ENCODE results near the gene CTXND1. TPM values are rescaled to one million over a fixed set of nuclear protein-coding genes. Genes with fewer than 3 reads are reported as not detected.

Gene CTXND1
- total and polyA plus RNA-seq, 2 of the 8 experiments (the other 6 are each of a cell fraction or from before 2014, with no cell fraction given) = 0.03 TPM; not detected in 1

DNA sequence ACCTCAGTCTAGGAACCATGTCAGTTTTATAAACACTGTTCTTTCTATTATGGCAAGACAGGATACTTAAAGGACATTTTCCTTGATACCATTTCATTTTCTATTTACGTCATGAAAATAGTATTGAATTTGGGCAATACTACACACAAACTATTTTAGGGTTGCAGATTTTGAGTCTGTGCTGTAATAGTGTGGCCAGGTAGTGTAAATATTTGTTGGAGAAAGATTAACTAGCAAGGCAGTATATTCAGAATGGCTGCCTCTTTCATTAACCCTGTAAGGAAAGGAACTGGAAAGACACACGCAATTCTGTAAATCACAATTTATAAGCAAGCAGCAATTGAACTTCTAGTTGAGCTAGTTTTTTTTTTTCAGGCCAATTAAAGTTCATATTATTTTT is 2.0 kb downstream of the CTXND1 start (continued):
- TF ChIP-seq, protein P1, sequence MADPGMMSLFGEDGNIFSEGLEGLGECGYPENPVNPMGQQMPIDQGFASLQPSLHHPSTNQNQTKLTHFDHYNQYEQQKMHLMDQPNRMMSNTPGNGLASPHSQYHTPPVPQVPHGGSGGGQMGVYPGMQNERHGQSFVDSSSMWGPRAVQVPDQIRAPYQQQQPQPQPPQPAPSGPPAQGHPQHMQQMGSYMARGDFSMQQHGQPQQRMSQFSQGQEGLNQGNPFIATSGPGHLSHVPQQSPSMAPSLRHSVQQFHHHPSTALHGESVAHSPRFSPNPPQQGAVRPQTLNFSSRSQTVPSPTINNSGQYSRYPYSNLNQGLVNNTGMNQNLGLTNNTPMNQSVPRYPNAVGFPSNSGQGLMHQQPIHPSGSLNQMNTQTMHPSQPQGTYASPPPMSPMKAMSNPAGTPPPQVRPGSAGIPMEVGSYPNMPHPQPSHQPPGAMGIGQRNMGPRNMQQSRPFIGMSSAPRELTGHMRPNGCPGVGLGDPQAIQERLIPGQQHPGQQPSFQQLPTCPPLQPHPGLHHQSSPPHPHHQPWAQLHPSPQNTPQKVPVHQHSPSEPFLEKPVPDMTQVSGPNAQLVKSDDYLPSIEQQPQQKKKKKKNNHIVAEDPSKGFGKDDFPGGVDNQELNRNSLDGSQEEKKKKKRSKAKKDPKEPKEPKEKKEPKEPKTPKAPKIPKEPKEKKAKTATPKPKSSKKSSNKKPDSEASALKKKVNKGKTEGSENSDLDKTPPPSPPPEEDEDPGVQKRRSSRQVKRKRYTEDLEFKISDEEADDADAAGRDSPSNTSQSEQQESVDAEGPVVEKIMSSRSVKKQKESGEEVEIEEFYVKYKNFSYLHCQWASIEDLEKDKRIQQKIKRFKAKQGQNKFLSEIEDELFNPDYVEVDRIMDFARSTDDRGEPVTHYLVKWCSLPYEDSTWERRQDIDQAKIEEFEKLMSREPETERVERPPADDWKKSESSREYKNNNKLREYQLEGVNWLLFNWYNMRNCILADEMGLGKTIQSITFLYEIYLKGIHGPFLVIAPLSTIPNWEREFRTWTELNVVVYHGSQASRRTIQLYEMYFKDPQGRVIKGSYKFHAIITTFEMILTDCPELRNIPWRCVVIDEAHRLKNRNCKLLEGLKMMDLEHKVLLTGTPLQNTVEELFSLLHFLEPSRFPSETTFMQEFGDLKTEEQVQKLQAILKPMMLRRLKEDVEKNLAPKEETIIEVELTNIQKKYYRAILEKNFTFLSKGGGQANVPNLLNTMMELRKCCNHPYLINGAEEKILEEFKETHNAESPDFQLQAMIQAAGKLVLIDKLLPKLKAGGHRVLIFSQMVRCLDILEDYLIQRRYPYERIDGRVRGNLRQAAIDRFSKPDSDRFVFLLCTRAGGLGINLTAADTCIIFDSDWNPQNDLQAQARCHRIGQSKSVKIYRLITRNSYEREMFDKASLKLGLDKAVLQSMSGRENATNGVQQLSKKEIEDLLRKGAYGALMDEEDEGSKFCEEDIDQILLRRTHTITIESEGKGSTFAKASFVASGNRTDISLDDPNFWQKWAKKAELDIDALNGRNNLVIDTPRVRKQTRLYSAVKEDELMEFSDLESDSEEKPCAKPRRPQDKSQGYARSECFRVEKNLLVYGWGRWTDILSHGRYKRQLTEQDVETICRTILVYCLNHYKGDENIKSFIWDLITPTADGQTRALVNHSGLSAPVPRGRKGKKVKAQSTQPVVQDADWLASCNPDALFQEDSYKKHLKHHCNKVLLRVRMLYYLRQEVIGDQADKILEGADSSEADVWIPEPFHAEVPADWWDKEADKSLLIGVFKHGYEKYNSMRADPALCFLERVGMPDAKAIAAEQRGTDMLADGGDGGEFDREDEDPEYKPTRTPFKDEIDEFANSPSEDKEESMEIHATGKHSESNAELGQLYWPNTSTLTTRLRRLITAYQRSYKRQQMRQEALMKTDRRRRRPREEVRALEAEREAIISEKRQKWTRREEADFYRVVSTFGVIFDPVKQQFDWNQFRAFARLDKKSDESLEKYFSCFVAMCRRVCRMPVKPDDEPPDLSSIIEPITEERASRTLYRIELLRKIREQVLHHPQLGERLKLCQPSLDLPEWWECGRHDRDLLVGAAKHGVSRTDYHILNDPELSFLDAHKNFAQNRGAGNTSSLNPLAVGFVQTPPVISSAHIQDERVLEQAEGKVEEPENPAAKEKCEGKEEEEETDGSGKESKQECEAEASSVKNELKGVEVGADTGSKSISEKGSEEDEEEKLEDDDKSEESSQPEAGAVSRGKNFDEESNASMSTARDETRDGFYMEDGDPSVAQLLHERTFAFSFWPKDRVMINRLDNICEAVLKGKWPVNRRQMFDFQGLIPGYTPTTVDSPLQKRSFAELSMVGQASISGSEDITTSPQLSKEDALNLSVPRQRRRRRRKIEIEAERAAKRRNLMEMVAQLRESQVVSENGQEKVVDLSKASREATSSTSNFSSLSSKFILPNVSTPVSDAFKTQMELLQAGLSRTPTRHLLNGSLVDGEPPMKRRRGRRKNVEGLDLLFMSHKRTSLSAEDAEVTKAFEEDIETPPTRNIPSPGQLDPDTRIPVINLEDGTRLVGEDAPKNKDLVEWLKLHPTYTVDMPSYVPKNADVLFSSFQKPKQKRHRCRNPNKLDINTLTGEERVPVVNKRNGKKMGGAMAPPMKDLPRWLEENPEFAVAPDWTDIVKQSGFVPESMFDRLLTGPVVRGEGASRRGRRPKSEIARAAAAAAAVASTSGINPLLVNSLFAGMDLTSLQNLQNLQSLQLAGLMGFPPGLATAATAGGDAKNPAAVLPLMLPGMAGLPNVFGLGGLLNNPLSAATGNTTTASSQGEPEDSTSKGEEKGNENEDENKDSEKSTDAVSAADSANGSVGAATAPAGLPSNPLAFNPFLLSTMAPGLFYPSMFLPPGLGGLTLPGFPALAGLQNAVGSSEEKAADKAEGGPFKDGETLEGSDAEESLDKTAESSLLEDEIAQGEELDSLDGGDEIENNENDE (IDR thresholded peaks at IDR 0.05; ENCODE audit: insufficient replicate concordance, low read length) = no peak
- TF ChIP-seq PHF8 (conservative IDR thresholded peaks at IDR 0.05; ENCODE audit: low read depth, low read length) (no peak), EGR1 (IDR thresholded peaks at IDR 0.05; ENCODE audit: borderline replicate concordance, low read depth, low read length) (no peak), RAD21 (IDR thresholded peaks at IDR 0.05 in 1 of 2, conservative IDR thresholded peaks at IDR 0.05 in 1 of 2; ENCODE audit: low read depth in 2 of 2, low read length in 2 of 2) (no peak), BRCA1 (IDR thresholded peaks at IDR 0.05; ENCODE audit: low read depth, low read length) (no peak)

All from H1 (cell line).